GM18909 (cell line): ENCODE results near the gene ACAP2.

Experiments
- ATAC-seq: cut with Tn5 transposase; IDR thresholded peaks from one replicate; pipeline ENCODE4 v1.9.1; 2021; ENCODE audit warnings: mild to moderate bottlenecking; ENCODE audit not compliant: unreplicated experiment, poor library complexity

ACAP2 gene

DNA sequence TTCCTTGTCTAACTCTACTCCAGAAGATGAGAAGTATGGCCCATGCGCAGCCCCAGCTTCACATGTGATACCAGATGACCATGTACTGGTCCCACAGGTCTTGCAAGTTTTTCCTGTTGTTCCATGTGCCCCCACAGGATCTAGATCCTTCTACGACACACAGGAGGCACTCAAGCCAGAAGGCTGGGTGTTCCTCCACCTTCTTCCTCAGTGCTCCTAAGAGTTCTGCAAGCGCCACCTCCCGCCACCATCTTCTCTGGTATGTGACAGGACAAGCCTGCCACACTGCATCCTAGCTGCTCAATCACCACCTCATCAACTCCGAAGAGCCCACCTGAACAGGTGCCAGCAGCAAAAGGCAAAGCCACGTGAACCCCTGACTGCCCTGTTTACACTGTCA, 214.9 kb downstream of the ACAP2 start:
- ATAC-seq, result no peak

DNA sequence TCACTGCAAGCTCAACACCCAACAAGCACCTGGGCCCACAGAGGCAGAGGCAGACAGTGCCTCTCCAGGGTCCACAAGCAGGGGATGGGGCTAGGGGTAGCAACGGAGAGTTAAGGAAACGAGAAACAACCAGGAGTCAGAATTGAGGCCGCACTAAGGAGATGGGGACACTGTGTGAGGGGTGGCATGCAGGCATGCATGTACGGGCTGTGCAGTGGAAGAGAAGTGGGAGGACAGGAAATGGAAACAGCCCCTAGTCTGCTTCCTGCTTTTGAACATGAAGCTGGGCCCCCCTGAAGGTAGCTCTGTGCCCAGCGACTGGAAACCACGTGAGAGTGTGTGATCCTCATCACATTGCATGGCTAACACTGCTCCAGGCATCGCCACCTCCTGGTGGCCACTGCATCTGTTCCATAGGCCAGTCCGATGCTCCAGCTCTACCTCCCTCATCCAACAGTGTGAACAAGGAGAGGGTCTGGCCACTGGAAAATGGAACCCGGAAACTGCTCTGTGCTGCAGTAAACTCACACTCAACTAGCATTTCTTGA, 215.8 kb downstream of the ACAP2 start:
- ATAC-seq, result no peak

DNA sequence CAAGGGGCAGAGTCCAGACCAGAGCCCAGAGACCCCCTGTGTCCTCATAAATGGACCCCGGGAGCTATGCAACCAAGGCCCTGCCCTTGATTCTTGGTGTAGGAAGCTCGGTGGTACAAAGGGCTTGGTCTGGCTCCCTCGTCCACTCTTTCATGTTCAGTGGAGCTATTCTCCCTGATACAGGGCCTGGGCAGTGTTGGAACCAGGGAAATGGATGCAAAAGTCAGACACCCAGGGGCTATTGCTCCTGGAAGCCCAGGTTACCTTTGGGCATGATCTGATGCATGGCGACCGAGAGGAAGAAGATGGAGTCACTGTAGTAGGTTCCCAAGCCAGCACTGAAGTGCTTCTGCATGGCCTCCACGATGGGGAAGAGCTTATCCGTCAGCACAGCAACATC, 216.4 kb downstream of the ACAP2 start:
- no peak for ATAC-seq

DNA sequence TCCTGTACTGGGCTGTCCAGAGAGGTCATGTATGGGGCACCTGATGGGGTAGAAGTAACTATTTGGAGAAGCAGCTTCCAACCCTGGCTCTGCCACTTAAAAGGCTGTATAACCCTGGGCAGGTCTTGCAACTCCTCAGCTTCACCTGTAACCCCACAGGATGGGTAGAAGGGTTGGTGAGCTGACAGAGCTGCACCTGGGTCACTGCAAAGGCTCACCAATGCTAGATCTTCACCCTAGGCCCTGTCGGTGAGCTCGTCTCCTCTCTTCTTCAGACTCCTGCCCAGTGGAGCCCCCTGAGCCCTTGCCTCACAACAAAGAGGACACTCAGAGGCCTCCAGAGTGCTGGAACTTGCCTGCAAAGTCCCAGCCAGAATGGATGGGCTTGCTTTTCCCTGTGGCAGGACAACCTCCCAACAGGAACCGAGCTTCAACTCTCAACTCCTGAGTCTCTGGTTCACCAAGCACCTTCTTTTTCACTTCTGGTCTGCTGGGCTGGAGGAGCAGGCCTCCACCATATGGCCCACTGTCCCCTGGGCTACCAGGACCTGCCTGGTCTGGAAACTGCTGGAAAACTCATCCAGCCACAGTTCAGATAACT, 217.7 kb downstream of the ACAP2 start:
- no peak for ATAC-seq
